IMR-90 (cell line): Measurements from ENCODE around the gene RTL5. TPM values are rescaled to one million over a fixed set of nuclear protein-coding genes. Genes with fewer than 3 reads are reported as not detected.

Experiments
- ATAC-seq: fragments of 200-7000 bp; cut with Tn5 transposase; 2 replicates; pipeline ENCODE4 v1.9.1; 2020; ENCODE audit warnings: low read depth, mild to moderate bottlenecking, moderate library complexity
- BruUV-seq: library from RNA; stranded (reverse); fragments of 400-500 nt; replicated peaks from 2 replicates; lab custom pipeline; 2021; lab: Mats Ljungman, UMichigan
- CTCF ChIA-PET: fragments of 300-600 bp; formaldehyde crosslinking; extraction: SDS; loops from one replicate; lab custom pipeline; 2021; ENCODE audit warnings: antibody characterized with exemption; lab: Yijun Ruan, JAX
- POLR2A ChIA-PET: fragments of 300-600 bp; sonication (Branson Sonifier 250); formaldehyde crosslinking; loops from one replicate; lab custom pipeline; 2022; ENCODE audit warnings: antibody characterized with exemption; ENCODE audit not compliant: unreplicated experiment; lab: Charles Lee
- DNase-seq: peaks from one replicate; pipeline ENCODE4 v3.0.0; 2013
- H2AFZ ChIP-seq: replicated peaks from 2 replicates; pipeline ENCODE3; 2013; ENCODE audit warnings: low read length, mild to moderate bottlenecking; ENCODE audit not compliant: poor library complexity
- H2AK5ac ChIP-seq: 2 replicates; pipeline ENCODE4 v1.6.1; 2013; ENCODE audit warnings: low read depth, low read length, inconsistent platforms
- H2AK9ac ChIP-seq: replicated peaks from 2 replicates; pipeline ENCODE3; 2013; ENCODE audit warnings: mild to moderate bottlenecking, low read depth, low read length, moderate library complexity; ENCODE audit not compliant: poor library complexity
- H2BK120ac ChIP-seq: 2 replicates; pipeline ENCODE4 v1.6.1; 2013; ENCODE audit warnings: low read depth, low read length, inconsistent platforms
- H2BK15ac ChIP-seq: 3 replicates; pipeline ENCODE4 v1.6.1; 2013; ENCODE audit warnings: low read depth, low read length, inconsistent platforms
- H2BK20ac ChIP-seq: 2 replicates; pipeline ENCODE4 v1.6.1; 2013; ENCODE audit warnings: low read depth, mild to moderate bottlenecking, inconsistent platforms, low read length, moderate library complexity
- H2BK5ac ChIP-seq: 2 replicates; pipeline ENCODE4 v1.6.1; 2013; ENCODE audit warnings: mild to moderate bottlenecking, low read depth, low read length, inconsistent platforms; ENCODE audit not compliant: poor library complexity, severe bottlenecking
- H3K14ac ChIP-seq: replicated peaks from 2 replicates; pipeline ENCODE4 v1.6.1; 2013; ENCODE audit warnings: low read depth, low read length, inconsistent platforms
- H3K18ac ChIP-seq: 2 replicates; pipeline ENCODE4 v1.6.1; 2013; ENCODE audit warnings: low read depth, low read length, control low read depth
- H3K23ac ChIP-seq: 2 replicates; pipeline ENCODE4 v1.6.1; 2013; ENCODE audit warnings: low read depth, low read length, inconsistent platforms
- H3K27ac ChIP-seq: 2 replicates; pipeline ENCODE4 v1.5.1; 2013; ENCODE audit warnings: mild to moderate bottlenecking, control low read depth, low read length; ENCODE audit not compliant: insufficient read depth
- H3K27me3 ChIP-seq: 2 replicates; pipeline ENCODE4 v1.6.1; 2013; ENCODE audit warnings: low read length; ENCODE audit not compliant: control insufficient read depth, insufficient read depth
- H3K36me3 ChIP-seq: 2 replicates; pipeline ENCODE4 v1.6.1; 2013; ENCODE audit warnings: low read length, mixed read lengths; ENCODE audit not compliant: control insufficient read depth, insufficient read depth
- H3K4ac ChIP-seq: 2 replicates; pipeline ENCODE4 v1.6.1; 2013; ENCODE audit warnings: low read depth, low read length, inconsistent platforms
- H3K4me1 ChIP-seq: 2 replicates; pipeline ENCODE4 v1.6.1; 2013; ENCODE audit warnings: low read length, mixed read lengths; ENCODE audit not compliant: control insufficient read depth, insufficient read depth
- H3K4me2 ChIP-seq: 2 replicates; pipeline ENCODE4 v1.6.1; 2013; ENCODE audit warnings: low read depth, mild to moderate bottlenecking, control low read depth, low read length, moderate library complexity
- H3K4me3 ChIP-seq: 2 replicates; pipeline ENCODE4 v1.5.1; 2013; ENCODE audit warnings: low read depth, mild to moderate bottlenecking, control low read depth, low read length, moderate library complexity; ENCODE audit not compliant: insufficient read depth
- H3K56ac ChIP-seq: 2 replicates; pipeline ENCODE4 v1.6.1; 2013; ENCODE audit warnings: low read length, inconsistent platforms; ENCODE audit not compliant: insufficient read depth; ENCODE audit errors: extremely low read depth
- H3K79me1 ChIP-seq, 2 experiments: 2 replicates each; pipeline ENCODE4 v1.6.1; 2013; ENCODE audit warnings: low read length in 2 of 2, inconsistent platforms in 1 of 2, low read depth in 1 of 2
- H3K9ac ChIP-seq: 2 replicates; pipeline ENCODE4 v1.6.1; 2013; ENCODE audit warnings: low read depth, low read length, control low read depth
- H3K9me1 ChIP-seq: 2 replicates; pipeline ENCODE4 v1.6.1; 2013; ENCODE audit warnings: low read length, inconsistent platforms; ENCODE audit not compliant: insufficient read depth
- H3K9me3 ChIP-seq: 2 replicates; pipeline ENCODE4 v1.6.1; 2013; ENCODE audit warnings: low read length; ENCODE audit not compliant: control insufficient read depth, insufficient read depth
- H4K20me1 ChIP-seq: 2 replicates; pipeline ENCODE4 v1.6.1; 2013; ENCODE audit warnings: low read length, inconsistent platforms; ENCODE audit not compliant: insufficient read depth
- H4K5ac ChIP-seq: 2 replicates; pipeline ENCODE4 v1.6.1; 2013; ENCODE audit warnings: mild to moderate bottlenecking, low read depth, low read length, control low read depth
- H4K8ac ChIP-seq, 2 experiments: 2 replicates each; pipeline ENCODE4 v1.6.1; 2013; ENCODE audit warnings: low read depth in 2 of 2, low read length in 2 of 2, control low read depth in 1 of 2, inconsistent platforms in 1 of 2
- H4K91ac ChIP-seq: 2 replicates; pipeline ENCODE4 v1.6.1; 2013; ENCODE audit warnings: low read depth, low read length, inconsistent platforms; ENCODE audit not compliant: insufficient read depth
- BHLHE40 ChIP-seq: fragments of 150-350 bp; IDR thresholded peaks from 2 replicates; pipeline ENCODE4 v1.6.1; 2016; ENCODE audit warnings: mild to moderate bottlenecking, low read depth, low read length
- CEBPB ChIP-seq: IDR thresholded peaks from 2 replicates; pipeline ENCODE4 v1.6.1; 2012; ENCODE audit warnings: low read depth, low read length, improper control_type of control experiment
- CHD1 ChIP-seq: IDR thresholded peaks from 2 replicates; pipeline ENCODE4 v1.6.1; 2012; ENCODE audit warnings: low read depth, low read length, improper control_type of control experiment
- CTCF ChIP-seq: conservative IDR thresholded peaks from 2 replicates; pipeline ENCODE4 v1.5.1; 2012; ENCODE audit warnings: mild to moderate bottlenecking, low read depth, low read length, improper control_type of control experiment
- FOS ChIP-seq: fragments of 150-350 bp; IDR thresholded peaks from 2 replicates; pipeline ENCODE4 v1.6.1; 2016; ENCODE audit warnings: low read depth, low read length
- MAFK ChIP-seq: IDR thresholded peaks from 2 replicates; pipeline ENCODE4 v1.6.1; 2012; ENCODE audit warnings: low read depth, low read length, improper control_type of control experiment
- MXI1 ChIP-seq: IDR thresholded peaks from 2 replicates; pipeline ENCODE4 v1.6.1; 2012; ENCODE audit warnings: low read depth, mild to moderate bottlenecking, low read length, moderate library complexity, borderline replicate concordance
- POLR2A ChIP-seq: IDR thresholded peaks from 2 replicates; pipeline ENCODE4 v1.6.1; 2012; ENCODE audit warnings: mild to moderate bottlenecking, low read depth, low read length
- RAD21 ChIP-seq: IDR thresholded peaks from 2 replicates; pipeline ENCODE4 v1.6.1; 2012; ENCODE audit warnings: low read length, improper control_type of control experiment
- RCOR1 ChIP-seq: IDR thresholded peaks from 2 replicates; pipeline ENCODE4 v1.6.1; 2012; ENCODE audit warnings: mild to moderate bottlenecking, low read length, improper control_type of control experiment; ENCODE audit not compliant: insufficient replicate concordance
- RFX5 ChIP-seq: IDR thresholded peaks from 2 replicates; pipeline ENCODE4 v1.8.0; 2012; ENCODE audit warnings: low read depth, mild to moderate bottlenecking, low read length, moderate library complexity
- SMC3 ChIP-seq: fragments of 150-350 bp; IDR thresholded peaks from 2 replicates; pipeline ENCODE4 v1.6.1; 2016; ENCODE audit warnings: low read depth, mild to moderate bottlenecking, antibody characterized with exemption, low read length, moderate library complexity
- USF2 ChIP-seq: fragments of 150-350 bp; IDR thresholded peaks from 2 replicates; pipeline ENCODE4 v1.6.1; 2017; ENCODE audit warnings: mild to moderate bottlenecking, antibody characterized with exemption, low read length, low read depth
- WGBS, 2 experiments: methylation state at CpG; one replicate each; pipeline versions ENCODE4 v1.1.5 to v1.1.7; 2013; ENCODE audit warnings: missing lambda C conversion rate in 2 of 2; ENCODE audit not compliant: insufficient read length in 1 of 2; ENCODE audit errors: extremely low coverage in 2 of 2; 5-methylcytosine and 5-hydroxymethylcytosine counted together
- dilution Hi-C: fragments of 300-500 bp; cut with HindIII; formaldehyde crosslinking; loops from one replicate; pipeline ENCODE4 v1.14.3; 2018; ENCODE audit warnings: low sequenced_read_pairs; ENCODE audit not compliant: unreplicated experiment
- in situ Hi-C: fragments of 300-500 bp; cut with MboI; formaldehyde crosslinking; loops from 3 replicates; pipeline ENCODE4 v1.14.3; 2019; ENCODE audit warnings: low sequenced_read_pairs, inconsistent platforms, mixed read lengths
- intact Hi-C: fragments of 100-400 bp; cut with micrococcal nuclease; formaldehyde crosslinking; loops from 2 replicates; pipeline ENCODE4 v1.10.0; 2022
- polyA plus RNA-seq, 3 experiments: library from polyadenylated mRNA; depleted of rRNA; stranded (reverse); fragments of >200 nt; gene quantifications; 2 replicates each; pipeline ENCODE4 v1.2.3, GENCODE V29; 2012; ENCODE audit warnings: low replicate concordance in 1 of 3
- total RNA-seq: library from RNA; depleted of rRNA; stranded (reverse); fragments of >200 nt; gene quantifications from 2 replicates; pipeline ENCODE4 v1.2.3, GENCODE V29; 2012
- TF ChIP-seq, protein P1 (sequence below): fragments of 150-350 bp; IDR thresholded peaks from 2 replicates; pipeline ENCODE4 v1.6.1; 2016; ENCODE audit warnings: low read depth, mild to moderate bottlenecking, low read length, moderate library complexity, borderline replicate concordance

Gene RTL5
- total and polyA plus RNA-seq, 2 of the 4 experiments (the other 2 are of a cell fraction) = 0.90 to 2.5 TPM

DNA sequence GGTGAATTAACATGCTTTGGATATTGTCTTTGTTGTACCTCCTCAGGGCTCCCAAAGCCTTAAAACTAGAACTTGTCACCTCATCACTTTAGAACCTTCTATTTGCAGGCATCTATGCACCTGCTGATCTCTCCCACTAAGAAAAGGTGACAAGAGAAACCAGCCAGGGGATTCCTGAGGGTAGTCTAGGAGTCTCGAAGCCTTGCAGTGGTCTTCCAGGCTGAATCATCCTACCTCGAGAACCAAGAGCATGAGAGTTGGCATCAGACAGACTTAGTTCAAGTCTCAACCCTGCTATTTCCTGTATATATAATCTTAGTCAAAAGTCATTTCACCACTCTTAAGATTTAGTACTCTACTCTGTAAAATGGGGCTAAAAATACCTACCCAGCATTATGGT lies 29.6 kb downstream of the RTL5 start:
- intact Hi-C loops (no loop called here), in situ Hi-C loops (no loop called here), dilution Hi-C loops (no loop called here)
- CTCF ChIA-PET = no interaction called here
- Histone ChIP-seq H3K18ac (no peak overlapping the region), H3K23ac (no peak overlapping the region), H3K4me2 (no peak overlapping the region), H3K9me3 (no peaks in the 10 kb centered on the region), H3K9me1 (no peaks in the 10 kb centered on the region), H3K27ac (no peak overlapping the region), H2BK20ac (no peak overlapping the region), H2AFZ (no peak overlapping the region), H3K4ac (no peak overlapping the region), H3K79me1 (no peaks in the 10 kb centered on the region), H3K4me3 (no peak overlapping the region), H3K14ac (no peak overlapping the region), H4K5ac (no peak overlapping the region), H3K56ac (no peak overlapping the region), H3K9ac (no peak overlapping the region), H4K20me1 (0 out of 2 replicates have a peak, but pooled peaks cover 4% of the 10 kb centered on the region), H2BK15ac (no peak overlapping the region), H3K27me3 (peaks cover 47% of the 10 kb centered on the region), H2AK5ac (no peak overlapping the region), H2AK9ac (no peak overlapping the region), H2BK5ac (no peak overlapping the region), H3K4me1 (no peaks in the 10 kb centered on the region), H3K36me3 (no peaks in the 10 kb centered on the region), H2BK120ac (no peak overlapping the region), H4K8ac (no peak overlapping the region), H4K91ac (no peak overlapping the region)
- no CpG with 5 or more reads among the region's 2 CpGs for WGBS, 2 experiments
- TF ChIP-seq RAD21 (no peak), FOS (no peak), CEBPB (no peak), POLR2A (no peak), RFX5 (no peak), CHD1 (no peak), MXI1 (no peak), CTCF (no peak), MAFK (no peak), SMC3 (no peak), BHLHE40 (no peak), USF2 (no peak), RCOR1 (no peak)
- TF ChIP-seq, protein P1, sequence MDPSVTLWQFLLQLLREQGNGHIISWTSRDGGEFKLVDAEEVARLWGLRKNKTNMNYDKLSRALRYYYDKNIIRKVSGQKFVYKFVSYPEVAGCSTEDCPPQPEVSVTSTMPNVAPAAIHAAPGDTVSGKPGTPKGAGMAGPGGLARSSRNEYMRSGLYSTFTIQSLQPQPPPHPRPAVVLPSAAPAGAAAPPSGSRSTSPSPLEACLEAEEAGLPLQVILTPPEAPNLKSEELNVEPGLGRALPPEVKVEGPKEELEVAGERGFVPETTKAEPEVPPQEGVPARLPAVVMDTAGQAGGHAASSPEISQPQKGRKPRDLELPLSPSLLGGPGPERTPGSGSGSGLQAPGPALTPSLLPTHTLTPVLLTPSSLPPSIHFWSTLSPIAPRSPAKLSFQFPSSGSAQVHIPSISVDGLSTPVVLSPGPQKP = no peak
- POLR2A ChIA-PET = no interaction called here
- DNase-seq = no peak
- ATAC-seq = no peak
- no TSS peak for BruUV-seq
